Neuron (in vitro differentiated cells): ENCODE results near the gene LYG2.
"Not testable (repeated sequence)": the region's sequence is repeated elsewhere in the genome, so short reads cannot be mapped to it uniquely, and the experiment has no call there.

Source experiments
- H2AFZ ChIP-seq: one replicate; pipeline ENCODE4 v1.6.1; 2013; ENCODE audit warnings: low read depth, mild to moderate bottlenecking, inconsistent platforms, low read length, moderate library complexity
- H3K27me3 ChIP-seq: one replicate; pipeline ENCODE4 v1.6.1; 2013; ENCODE audit warnings: low read length; ENCODE audit not compliant: insufficient read depth
- H3K36me3 ChIP-seq: one replicate; pipeline ENCODE4 v1.6.1; 2013; ENCODE audit warnings: low read length; ENCODE audit not compliant: insufficient read depth
- H3K4me1 ChIP-seq: one replicate; pipeline ENCODE4 v1.6.1; 2013; ENCODE audit warnings: low read length; ENCODE audit not compliant: insufficient read depth
- H3K4me3 ChIP-seq: 2 replicates; pipeline ENCODE4 v1.5.1; 2013; ENCODE audit warnings: mild to moderate bottlenecking, low read length, moderate library complexity
- H3K9me3 ChIP-seq: one replicate; pipeline ENCODE4 v1.6.1; 2013; ENCODE audit warnings: low read length

LYG2 gene

GRCh38 chr2:99255491-99256318 is at the start of gene LYG2:
LYG2 (minus strand) TSS chr2:99255666; CDS start chr2:99254260, 1,406 bp downstream.
- peaks cover 1% of the 10 kb centered on the region for H3K9me3 ChIP-seq
- H3K4me3 ChIP-seq, result no peak within 1 kb of the TSS
- H3K27me3 ChIP-seq, result no peaks in the 10 kb centered on the region
- H2AFZ ChIP-seq, result no peak within 1 kb of the TSS
- H3K4me1 ChIP-seq, result no peaks in the 10 kb centered on the region
- H3K36me3 ChIP-seq, result no peaks in the 10 kb centered on the region

GRCh38 chr2:99301097-99301496 is 45.6 kb upstream of the LYG2 start, which contains the start of gene LYG1:
LYG1 (minus strand) TSS chr2:99301197; CDS start chr2:99295670, 5,527 bp downstream.
- H3K4me3 ChIP-seq, H3K36me3 ChIP-seq, H3K9me3 ChIP-seq, H2AFZ ChIP-seq, H3K27me3 ChIP-seq, H3K4me1 ChIP-seq: not testable (repeated sequence)

- H2AFZ ChIP-seq, result no peak overlapping the region
- peaks cover 2% of the 10 kb centered on the region for H3K9me3 ChIP-seq
- H3K27me3 ChIP-seq, result no peaks in the 10 kb centered on the region
- no peaks in the 10 kb centered on the region for H3K4me1 ChIP-seq
- H3K4me3 ChIP-seq, result no peak overlapping the region
- H3K36me3 ChIP-seq, result peaks cover 9% of the 10 kb centered on the region
These were observed 44.1 kb upstream of the LYG2 start for GRCh38 chr2:99299580-99299979.

GRCh38 chr2:99297994-99298393 is 42.5 kb upstream of the LYG2 start:
- H3K27me3 ChIP-seq, result no peaks in the 10 kb centered on the region
- H2AFZ ChIP-seq, result no peak overlapping the region
- H3K4me3 ChIP-seq, result no peak overlapping the region
- peaks cover 2% of the 10 kb centered on the region for H3K9me3 ChIP-seq
- H3K36me3 ChIP-seq, result peaks cover 7% of the 10 kb centered on the region
- H3K4me1 ChIP-seq, result no peaks in the 10 kb centered on the region

- Histone ChIP-seq H2AFZ (no peak overlapping the region), H3K4me3 (no peak overlapping the region), H3K36me3 (peaks cover 4% of the 10 kb centered on the region), H3K27me3 (no peaks in the 10 kb centered on the region), H3K9me3 (no peaks in the 10 kb centered on the region), H3K4me1 (peaks cover 6% of the 10 kb centered on the region)
These were observed 30.1 kb upstream of the LYG2 start for GRCh38 chr2:99285526-99285925.

GRCh38 chr2:99279969-99280695 is 24.7 kb upstream of the LYG2 start:
- Histone ChIP-seq H3K4me1 (peaks cover 6% of the 10 kb centered on the region), H3K36me3 (peaks cover 2% of the 10 kb centered on the region), H3K4me3 (no peak overlapping the region), H2AFZ (no peak overlapping the region), H3K9me3 (peaks cover 3% of the 10 kb centered on the region), H3K27me3 (no peaks in the 10 kb centered on the region)

GRCh38 chr2:99278793-99279291 is 23.4 kb upstream of the LYG2 start:
- H3K4me3 ChIP-seq, result no peak overlapping the region
- no peak overlapping the region for H2AFZ ChIP-seq
- H3K9me3 ChIP-seq, result peaks cover 3% of the 10 kb centered on the region
- peaks cover 2% of the 10 kb centered on the region for H3K36me3 ChIP-seq
- no peaks in the 10 kb centered on the region for H3K27me3 ChIP-seq
- H3K4me1 ChIP-seq, result peaks cover 6% of the 10 kb centered on the region

GRCh38 chr2:99278195-99278765 is 22.8 kb upstream of the LYG2 start:
- H3K4me3 ChIP-seq, H3K9me3 ChIP-seq: not testable (repeated sequence)

GRCh38 chr2:99275882-99276281 is 20.4 kb upstream of the LYG2 start:
- Histone ChIP-seq H3K4me3 (no peak overlapping the region), H3K9me3 (peaks cover 3% of the 10 kb centered on the region), H3K36me3 (no peaks in the 10 kb centered on the region), H3K4me1 (no peaks in the 10 kb centered on the region), H2AFZ (no peak overlapping the region), H3K27me3 (no peaks in the 10 kb centered on the region)

More at GRCh38 chr2:99278195-99278765, 22.8 kb upstream of the LYG2 start:
- H3K27me3 ChIP-seq, H2AFZ ChIP-seq, H3K36me3 ChIP-seq, H3K4me1 ChIP-seq: not testable (repeated sequence)

GRCh38 chr2:99261242-99261641 is 5.8 kb upstream of the LYG2 start:
- H3K9me3 ChIP-seq, result no peaks in the 10 kb centered on the region
- no peak overlapping the region for H3K4me3 ChIP-seq
- no peak overlapping the region for H2AFZ ChIP-seq
- H3K4me1 ChIP-seq, result no peaks in the 10 kb centered on the region
- no peaks in the 10 kb centered on the region for H3K27me3 ChIP-seq
- no peaks in the 10 kb centered on the region for H3K36me3 ChIP-seq

GRCh38 chr2:99260184-99260583 is 4.7 kb upstream of the LYG2 start:
- Histone ChIP-seq H3K9me3 (no peaks in the 10 kb centered on the region), H3K27me3 (no peaks in the 10 kb centered on the region)

GRCh38 chr2:99259465-99259864 is 4.0 kb upstream of the LYG2 start:
- no peak overlapping the region for H2AFZ ChIP-seq
- no peaks in the 10 kb centered on the region for H3K9me3 ChIP-seq
- no peak overlapping the region for H3K4me3 ChIP-seq

More at GRCh38 chr2:99260184-99260583, 4.7 kb upstream of the LYG2 start:
- H3K4me3 ChIP-seq, result no peak overlapping the region
- no peaks in the 10 kb centered on the region for H3K36me3 ChIP-seq
- H2AFZ ChIP-seq, result no peak overlapping the region
- H3K4me1 ChIP-seq, result no peaks in the 10 kb centered on the region

GRCh38 chr2:99256677-99257076 is 1.2 kb upstream of the LYG2 start:
- no peaks in the 10 kb centered on the region for H3K36me3 ChIP-seq
- no peaks in the 10 kb centered on the region for H3K4me1 ChIP-seq
- H3K4me3 ChIP-seq, result no peak overlapping the region
- no peaks in the 10 kb centered on the region for H3K9me3 ChIP-seq
- H3K27me3 ChIP-seq, result no peaks in the 10 kb centered on the region
- H2AFZ ChIP-seq, result no peak overlapping the region

More at GRCh38 chr2:99259465-99259864, 4.0 kb upstream of the LYG2 start:
- no peaks in the 10 kb centered on the region for H3K27me3 ChIP-seq
- H3K4me1 ChIP-seq, result no peaks in the 10 kb centered on the region
- H3K36me3 ChIP-seq, result no peaks in the 10 kb centered on the region
